ENCODE data around the gene RFPL1.

Gene RFPL1

DNA sequence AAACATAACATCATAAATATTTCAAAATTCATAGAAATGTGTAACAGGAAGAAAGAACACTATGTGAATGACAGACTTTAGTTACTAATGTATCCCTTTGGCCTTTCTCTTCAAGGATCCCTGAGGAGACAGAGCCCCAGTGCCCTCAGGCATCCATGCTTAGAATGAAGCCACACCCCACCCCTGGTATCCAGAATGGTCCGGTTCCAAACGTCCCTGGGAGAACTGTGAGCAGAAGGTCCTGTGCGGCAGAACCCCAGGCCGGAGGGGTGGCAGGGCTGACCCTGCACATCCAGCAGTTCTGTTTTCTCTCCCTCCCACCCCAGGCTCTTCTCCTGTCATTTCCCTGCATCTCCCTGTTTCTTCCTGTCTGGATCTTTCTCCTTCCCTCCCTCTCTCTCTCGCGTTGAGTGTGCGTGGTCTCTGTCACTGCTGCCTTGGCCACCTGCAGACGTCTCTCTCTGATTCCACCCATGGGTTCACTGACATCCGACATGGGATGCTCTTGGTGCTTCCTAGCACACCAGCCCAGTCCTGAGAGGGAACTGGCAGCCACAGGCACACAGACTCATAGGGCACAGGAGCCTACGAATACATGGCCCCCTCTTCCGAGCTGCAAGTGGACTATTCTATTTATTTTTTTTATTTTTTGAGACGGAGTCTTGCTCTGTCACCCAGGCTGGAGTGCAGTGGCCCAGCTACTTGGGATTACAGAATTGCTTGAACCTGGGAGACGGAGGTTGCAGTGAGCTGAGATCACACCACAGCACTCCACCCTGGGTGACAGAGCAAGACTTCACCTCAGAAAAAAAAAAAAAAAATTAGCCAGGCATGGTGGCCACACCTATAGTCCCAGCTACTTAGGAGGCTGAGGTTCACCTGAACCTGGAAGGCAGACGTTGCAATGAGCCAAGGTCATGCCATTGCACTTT lies 5.7 kb downstream of the RFPL1 start:
- DNase-seq: no peak

DNA sequence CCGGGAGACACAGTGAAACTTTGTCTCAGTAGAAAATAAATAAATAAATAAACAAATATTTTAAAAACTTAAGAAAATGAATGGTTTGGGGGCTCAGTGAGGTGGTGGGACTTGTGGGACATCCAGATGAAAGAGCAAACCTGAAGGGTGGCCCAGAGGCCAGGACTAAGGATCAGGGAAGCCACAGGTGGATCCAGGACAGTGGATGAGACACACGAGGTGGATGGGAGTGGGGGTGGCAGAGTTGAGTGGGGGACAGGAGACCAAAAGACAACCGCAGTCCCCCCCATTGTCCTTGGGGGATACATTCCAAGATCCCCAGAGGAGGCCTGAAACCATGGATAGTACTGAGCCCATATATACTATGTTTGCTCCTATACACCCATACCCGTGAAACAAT lies 7.1 kb downstream of the RFPL1 start:
- no peak for DNase-seq

DNA sequence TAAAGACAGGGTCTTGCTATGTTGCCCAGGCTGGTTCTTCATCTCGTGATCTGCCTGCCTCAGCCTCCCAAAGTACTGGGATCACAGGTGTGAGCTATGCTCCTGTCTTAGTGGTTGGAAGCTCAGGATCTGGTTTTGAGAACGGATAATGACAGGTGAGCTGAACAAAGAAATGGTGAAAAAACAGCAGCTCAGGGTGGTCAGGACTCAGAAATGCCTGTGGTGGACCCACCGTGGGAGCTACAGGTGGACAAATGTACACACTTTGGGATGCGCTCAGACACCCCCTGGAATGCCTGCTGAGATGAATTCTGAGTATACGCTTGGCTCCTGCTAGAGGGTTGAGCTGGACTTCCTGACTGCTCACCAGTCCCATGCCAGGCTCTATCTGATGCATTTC lies 9.5 kb downstream of the RFPL1 start:
- DNase-seq: no peak

DNA sequence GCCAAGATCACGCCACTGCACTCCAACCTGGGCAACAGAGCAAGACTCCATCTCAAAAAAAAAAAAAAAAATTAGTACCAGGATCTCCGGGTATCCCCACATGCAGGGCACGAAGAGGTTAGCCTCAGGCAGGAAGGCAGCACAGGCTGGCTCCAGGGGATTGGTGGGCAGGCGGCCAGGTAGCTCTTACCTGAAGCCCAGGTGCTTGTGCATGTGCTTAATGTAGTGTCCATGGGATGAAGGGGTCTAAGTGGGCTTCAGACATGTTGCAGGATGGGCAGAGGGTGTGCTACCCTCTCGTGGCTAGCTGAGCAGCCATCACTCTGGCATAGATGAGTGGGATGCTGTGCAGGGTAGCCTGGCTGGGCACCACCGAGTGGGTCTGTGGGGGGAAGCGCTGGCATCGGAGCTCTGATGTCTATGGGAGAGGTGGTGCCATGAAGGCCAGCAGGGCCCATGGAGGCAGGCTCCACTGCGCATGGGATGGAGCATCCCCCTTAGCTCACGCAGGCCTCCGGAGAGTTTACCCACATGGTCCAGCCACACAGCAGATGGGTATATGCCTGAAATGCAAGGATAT lies 11.0 kb downstream of the RFPL1 start:
- no peak for DNase-seq

DNA sequence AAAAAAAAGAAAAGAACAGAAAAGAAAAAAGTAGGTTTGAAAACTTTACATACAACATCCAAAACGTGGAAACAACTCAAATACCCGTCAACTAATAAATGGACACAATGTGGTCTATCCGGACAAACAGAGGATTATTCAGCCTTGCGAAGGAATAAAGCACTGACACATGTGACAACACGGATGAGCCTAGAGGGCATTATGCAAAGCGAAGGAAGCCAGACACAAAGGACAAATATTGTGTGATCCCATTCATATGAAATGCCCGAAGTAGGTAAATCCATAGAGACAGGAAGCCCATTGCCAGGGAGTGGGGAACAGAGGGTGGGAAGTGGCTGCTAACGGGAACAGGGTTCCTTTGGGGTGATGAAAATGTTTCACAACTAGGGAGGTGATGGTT lies 11.8 kb downstream of the RFPL1 start:
- no peak for DNase-seq

DNA sequence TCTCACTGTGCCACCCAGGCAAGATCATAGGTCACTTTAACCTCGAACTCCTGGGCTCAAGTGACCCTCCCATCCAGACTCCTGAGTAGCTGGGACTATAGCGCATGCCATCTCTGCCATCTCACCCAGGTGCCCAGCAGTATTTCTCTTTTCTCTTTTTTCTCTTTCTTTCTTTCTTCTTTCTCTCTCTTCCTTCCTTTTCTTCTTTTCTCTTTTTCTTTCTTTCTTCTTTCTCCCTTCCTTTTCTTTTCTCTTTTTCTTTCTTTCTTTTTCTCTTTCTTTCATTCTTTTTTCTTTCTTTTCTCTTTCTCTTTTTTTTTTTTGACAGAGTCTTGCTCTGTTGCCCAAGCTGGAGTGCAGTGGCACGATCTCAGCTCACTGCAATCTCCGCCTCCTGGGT lies 13.5 kb downstream of the RFPL1 start:
- no peak for DNase-seq

DNA sequence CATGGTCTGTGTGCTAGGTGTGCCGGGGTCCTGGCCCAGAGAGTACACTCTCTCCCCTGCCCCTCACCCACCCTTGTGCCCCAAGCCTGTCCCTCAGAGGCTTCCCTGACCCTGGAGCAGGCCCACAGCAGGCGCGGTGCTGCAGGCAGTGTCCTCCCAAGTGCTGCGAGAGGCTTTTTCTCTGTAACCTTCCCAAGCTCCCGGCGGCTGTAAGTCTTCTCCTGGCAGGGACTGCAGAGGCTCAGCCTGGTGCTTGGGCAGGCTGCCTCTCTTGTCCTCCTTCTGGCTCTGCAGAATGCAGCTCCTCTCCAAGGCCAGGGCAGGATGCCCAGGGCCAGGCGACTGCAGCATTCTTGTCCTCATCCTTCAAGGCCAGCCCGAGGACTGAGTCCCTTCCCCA lies 15.9 kb downstream of the RFPL1 start:
- DNase-seq: no peak

DNA sequence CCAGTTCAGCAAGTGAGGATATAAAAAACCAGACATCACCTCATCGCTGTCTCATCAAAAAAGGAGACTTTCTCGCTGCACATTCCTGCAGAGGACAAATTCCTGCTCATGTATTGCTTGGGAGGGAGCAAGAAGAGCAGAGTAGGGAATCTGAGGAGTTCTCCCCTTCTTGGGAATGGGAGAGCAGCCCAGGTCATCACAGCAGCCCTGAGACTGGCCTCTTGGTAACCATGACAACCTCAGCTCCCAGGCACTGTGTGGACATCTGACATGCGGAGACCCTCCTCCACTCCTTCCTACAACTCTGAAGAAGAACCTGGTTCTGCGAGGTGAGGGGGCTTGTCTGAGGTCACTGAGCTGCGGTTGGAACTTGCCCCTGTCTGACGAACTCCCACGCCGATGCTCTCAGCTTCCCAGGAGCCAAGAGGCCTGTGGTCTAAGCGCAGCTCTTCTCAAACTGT lies 17.9 kb downstream of the RFPL1 start:
- DNase-seq: no peak

DNA sequence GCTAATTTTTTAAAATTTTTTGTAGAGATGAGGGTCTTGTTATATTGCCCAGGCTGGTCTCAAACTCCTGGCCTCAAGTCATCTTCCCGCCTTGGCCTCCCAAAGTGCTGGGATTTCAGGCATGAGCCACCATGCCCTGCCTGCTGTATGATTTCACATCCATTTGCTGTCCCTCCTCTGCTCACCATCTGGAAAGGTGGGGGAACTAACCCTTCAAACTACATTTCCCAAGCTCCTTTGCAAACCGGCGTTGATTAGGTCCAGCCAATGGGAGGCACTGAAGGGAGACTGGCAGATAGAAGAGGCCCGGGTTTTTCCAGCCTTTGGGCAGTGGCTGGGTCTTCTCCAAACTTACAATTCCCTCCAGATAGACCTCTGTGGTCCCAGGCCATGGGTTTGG lies 19.3 kb downstream of the RFPL1 start:
- DNase-seq: peak; percentile 59

DNA sequence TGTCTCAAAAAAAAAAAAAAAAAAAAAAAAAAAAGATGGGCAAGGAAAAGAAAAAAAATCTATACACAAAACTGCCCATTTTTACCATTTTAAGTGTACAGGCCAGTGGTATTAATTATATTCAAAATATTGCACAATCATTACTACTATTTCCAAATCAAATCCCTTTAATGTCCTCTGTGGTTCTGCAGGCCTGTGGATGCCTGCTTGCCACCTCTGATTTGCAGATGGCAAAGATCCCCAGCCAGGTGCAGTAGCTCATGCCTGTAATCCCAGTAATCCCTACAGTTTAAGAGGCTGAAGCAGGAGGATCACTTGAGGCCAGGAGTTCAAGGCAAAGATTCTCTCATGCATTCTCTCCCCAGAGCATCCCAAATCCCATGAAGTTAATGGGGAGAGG lies 20.2 kb downstream of the RFPL1 start:
- DNase-seq: no peak

DNA sequence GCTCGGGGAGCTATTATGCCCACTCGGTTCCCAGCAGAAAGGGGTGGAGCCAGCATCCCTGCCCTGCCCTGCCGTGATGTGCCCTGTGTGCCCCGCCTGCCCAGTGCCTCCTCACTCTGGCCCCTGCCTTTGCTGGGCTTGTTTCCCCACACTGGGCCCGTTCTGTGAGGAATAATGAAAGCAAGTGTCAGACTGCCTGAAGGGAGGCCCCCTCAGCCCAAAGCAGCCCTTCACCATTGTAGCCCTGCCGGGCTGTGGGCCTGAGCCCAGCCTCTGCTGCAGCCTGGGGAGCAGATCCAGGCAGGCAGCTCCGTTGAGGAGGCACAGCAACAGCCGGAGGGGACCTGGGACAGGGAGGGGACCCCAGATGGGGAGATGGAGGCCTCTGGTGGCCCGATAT lies 21.4 kb downstream of the RFPL1 start:
- DNase-seq: no peak

DNA sequence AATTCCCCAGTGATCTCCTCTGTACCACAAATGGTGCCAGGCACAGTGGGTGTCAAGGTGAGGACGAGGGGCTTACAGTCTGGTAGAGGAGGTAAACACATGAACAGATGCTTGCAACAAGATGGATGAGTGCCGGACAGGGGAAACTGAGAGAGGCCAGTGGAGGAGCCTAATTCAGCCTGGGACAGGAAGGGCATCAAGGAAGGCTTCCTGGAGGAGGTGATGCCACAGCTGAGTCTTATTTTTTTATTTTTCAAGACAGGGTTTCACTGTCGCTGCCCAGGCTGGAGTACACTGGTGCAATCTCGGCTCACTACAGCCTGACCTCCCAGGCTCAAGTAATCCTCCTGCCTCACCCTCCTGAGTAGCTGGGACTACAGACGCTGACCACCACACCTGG lies 22.9 kb downstream of the RFPL1 start:
- DNase-seq: no peak

DNA sequence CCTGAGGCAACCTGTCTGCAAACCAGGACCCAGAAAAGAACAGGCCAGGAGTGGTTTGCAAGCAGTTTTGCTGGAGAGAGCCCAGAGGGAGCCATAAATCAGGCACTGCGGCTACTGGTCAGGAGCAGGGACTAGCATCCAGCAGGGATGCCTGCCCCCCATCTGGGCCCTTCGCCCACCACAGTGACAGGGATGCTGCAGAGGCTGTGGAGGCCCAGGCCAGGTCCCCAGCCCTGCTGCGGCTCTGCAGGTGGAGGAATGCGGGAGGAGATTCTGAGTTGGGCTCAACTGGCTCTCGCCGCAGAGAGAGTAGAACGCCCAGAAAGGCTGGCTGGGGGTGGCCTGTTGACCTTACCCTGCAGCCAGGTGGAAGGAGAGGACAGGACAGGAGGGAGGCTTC lies 25.2 kb downstream of the RFPL1 start:
- no peak for DNase-seq

DNA sequence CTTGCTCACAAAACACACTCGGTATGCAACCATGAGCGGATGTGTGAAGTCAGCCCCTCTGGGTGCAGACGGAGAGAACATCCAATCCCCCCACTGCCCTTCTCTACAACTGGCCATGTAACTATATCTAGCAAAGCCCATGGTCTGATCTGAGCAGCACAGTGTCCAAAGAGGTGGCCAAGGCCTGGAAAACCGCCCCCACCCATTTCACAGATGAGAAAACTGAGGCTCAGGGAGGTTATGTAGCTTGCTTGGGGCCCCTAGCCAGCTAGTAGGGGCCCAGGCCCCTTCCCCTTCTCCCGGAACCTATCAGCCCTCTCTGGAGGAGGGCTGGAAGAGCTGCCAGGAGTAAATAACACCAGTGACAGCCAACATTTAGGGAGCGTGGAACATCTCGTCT lies 26.2 kb downstream of the RFPL1 start:
- DNase-seq: no peak

DNA sequence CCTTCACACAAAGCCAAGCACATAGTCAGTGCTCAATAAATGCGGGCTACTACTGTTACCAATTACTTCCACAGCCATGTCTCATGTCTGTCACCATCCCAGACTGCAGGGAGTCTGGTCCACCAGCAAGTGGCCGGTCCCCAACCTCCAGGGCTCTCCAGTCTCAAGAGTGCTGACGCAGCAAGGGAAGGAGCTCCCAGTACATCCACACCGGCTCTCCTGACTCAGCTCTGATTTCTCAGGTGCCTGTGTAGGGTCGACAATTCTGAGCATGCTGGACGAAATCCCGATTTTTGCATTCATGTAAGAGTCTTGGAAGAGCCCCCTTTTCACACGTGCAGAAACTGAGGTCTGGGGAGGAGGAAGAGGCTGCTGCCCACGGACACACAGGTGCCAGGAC lies 31.4 kb downstream of the RFPL1 start:
- peak; percentile 37 for DNase-seq

DNA sequence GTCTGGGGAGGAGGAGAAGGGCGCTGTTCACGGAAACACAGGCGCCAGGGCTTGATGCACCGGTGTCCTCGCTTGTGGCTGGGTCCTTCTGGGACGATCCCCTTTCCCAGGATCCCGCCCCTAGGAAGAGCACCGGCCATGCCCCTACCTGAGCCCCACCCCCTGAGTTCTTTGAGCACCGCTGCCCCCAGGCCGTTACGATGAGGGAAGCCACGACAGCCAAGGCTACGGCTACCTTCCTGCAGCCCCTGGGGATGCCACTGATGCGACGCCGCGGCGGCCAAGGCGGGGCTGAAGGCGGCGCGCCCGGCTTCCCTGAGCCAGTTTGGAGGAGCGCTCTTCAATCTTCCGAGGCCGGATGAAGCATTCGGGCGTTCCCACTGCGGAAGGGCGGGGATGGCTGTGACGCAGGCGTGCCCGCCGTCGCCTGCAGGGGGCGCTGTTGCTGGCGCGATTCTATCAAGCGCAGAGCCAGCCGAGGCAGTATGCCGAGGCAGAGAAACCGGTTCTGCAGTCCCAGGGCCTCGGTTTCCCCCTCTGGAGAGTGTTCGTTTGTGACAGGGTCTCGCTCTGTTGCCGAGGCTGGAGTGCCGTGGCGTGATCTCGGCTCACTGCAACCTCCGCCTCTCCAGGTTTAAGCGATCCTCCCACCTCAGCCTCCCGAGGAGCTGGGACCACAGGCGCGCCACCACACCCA lies 31.9 kb downstream of the RFPL1 start:
- peak; percentile 80 for DNase-seq

DNA sequence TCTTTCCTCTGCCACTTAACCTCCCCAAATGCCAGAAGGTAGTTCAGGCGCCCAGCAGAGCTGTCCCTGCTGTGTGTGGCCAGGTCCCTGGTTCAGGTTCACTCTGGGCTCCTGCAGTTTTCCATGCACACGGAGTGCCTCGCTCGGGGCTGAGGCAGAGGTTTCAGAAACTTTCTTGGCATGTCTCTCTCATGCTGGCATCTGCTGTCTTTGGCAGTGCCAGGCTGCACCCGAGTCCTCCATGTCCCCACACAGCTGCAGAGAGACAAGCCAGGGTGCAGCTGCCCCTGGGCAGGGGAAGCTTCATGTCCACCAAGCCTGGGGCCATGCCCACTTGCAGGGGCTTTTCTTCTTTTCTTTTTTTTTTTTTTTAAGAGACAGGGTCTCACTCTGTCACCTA lies 34.6 kb downstream of the RFPL1 start:
- DNase-seq: peak; percentile 13

DNA sequence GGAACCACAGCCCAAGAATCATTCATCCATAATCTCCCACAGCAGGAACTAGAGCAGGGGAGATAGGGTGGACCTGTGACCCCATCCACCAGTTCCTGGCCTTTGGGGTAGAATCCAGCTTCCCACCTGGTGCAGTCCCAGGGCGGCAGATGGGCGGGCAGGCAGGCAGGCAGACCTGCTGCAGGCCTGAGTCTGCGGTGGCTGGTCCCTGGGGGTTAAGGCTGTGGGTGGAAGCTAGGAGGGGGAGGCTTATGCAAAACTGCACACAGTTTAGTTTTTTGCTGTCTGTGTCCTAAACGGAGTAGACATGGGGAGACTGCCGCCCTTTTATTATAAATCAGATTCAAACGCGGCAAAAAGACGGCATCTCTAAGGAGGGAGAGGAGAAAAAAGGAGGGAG lies 37.2 kb downstream of the RFPL1 start:
- DNase-seq: no peak

DNA sequence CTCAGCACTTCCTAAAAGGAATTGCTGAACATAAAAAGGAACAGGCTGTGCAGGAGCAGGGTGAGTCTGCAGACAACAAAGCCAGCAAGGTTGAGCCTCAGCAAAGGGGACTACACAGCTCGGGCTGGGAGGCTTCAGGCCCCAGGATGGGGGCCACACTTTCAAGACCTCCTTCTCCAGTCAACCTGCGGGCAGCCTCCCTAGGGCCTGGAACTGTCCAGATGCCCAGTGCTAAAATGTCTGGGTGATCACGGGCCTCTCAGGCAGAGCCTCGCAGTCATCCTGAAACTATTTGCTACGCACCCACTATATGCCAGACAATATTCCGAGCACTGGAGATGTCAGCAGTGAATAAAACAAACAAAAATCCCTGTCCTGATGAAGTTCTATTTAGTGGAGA lies 37.7 kb downstream of the RFPL1 start:
- DNase-seq: no peak

DNA sequence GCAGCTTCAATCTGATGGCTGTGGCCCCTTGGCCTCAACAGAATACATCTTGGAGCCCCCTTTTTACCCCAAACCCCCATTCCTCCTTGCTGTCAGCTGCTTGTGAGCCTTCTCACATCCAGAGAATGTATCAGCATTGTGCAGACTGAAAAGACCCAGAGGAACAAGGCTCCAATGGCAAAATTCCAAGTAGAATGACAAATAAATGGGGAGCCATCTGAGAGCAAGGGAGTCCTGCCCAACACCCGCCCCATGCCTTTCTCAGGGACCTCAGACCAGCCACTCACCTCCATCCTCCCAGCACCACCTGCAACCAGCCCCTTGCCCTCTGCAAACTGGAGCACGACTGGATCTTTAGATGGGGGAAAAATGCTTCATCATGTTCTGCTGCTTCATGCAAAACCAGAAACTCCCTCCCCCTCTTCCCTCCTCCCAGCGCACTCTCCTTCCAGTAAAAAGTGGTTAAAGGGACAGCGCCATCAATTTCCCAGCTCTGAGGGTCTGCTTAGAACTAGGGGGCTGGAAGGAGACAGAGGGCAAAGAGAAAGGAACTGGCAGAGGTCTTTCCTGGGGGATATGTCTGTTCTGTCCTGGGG lies 39.4 kb downstream of the RFPL1 start:
- no peak for DNase-seq

DNA sequence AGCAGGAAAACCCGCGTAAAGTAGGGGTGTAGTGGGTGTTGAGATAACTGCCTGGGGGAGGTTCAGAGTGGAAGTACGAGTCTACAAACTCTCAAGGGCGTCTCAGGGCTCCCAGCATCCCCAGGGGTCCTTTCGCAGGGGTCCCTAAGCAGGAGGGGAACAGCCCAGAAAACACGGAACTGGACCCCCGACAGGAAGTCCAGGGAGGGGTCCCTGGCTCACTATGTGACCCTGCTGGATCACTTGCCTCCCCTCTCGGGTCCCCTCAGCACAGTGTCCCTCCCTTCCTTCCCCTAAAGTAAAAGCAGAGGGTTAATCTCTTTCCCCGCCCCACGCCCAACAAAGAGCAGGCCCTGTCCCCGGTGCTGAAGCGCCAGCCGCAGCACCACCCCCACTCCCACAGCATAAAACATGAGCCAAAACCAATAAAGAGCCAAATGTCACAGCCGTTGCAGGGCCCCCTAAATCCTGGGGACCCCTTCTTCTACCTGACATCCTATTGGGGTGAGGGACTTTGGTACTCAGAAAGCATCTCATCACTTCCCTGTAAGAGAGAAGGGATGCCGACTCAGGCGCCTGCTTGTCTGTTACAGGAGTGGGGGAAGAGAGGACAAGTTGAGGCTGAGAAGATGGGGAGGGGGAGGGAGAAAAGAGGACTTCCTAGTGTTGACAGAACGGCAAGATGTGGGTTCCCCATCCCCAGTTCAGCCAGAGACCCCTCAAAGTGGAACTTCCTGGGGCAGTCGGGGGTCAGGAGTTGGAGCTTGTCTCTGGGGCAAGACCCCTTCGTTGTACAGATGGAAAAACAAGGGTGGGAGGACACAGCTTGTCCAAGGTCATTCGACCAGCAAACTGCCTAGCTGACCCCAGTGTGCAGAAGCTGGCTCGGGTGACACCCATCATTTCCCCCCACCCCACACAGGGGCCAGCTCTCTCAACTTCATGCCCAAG lies 40.2 kb downstream of the RFPL1 start:
- DNase-seq: peak; percentile 38

Measured in RPMI8226 (cell line).